GM18858 (cell line): ENCODE measurements around the gene YKT6.

Experiments used
- ATAC-seq: cut with Tn5 transposase; IDR thresholded peaks from one replicate; pipeline ENCODE4 v1.9.1; 2021; ENCODE audit not compliant: unreplicated experiment

YKT6 gene

DNA sequence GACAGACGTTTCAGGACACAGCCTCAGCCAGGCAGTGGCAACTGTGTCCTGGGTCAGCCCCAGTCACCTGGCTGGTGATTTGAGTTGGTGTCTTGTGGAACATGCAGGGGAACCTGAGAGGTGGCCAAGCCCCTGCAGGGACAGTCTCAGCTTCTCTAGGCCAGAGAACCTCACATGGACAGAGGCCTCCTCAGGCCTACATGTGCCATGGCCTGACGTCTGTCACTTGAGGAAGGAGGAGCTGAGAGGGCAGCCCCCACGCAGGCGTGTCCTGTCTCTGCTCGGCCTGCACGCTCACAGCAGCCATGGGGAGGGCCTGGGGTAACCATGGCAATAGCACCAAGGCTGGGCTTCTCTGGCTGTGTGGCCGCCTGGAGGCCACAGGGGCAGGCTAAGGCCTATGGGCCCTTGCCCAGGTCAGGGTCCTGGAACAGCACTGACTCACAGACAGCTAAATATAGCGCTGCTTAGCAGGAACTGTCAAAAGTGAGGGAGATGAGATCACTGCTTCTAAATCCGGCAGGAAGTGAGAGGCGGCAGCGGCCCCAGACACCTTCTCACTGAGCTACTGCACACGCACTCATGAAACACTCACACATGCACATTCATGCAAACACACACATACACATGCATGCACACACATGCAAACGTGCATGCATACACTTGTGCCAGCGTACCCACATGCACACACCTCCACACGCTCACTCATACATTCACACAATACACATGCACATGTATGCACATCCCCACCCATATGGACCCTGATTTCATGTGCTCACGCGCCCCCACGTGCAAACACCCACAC lies 57.0 kb downstream of the YKT6 start:
- ATAC-seq, result peak; percentile 86

DNA sequence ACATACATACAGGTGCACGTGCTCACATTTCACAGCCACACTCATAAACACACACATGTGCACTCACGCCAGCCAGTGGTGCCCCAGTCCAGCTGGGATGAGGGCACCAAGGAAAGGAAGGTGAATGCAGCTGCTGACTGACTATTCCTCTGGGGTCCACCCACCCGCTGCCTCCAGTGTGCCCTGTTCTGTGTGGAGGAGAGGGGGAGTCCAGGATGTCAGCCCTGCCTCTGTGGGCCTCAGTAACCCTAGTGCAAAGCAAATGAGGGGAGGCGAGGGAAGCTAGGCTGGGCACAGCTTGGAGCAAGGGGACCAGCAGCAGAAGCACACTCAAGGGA lies 57.6 kb downstream of the YKT6 start:
- no peak for ATAC-seq

DNA sequence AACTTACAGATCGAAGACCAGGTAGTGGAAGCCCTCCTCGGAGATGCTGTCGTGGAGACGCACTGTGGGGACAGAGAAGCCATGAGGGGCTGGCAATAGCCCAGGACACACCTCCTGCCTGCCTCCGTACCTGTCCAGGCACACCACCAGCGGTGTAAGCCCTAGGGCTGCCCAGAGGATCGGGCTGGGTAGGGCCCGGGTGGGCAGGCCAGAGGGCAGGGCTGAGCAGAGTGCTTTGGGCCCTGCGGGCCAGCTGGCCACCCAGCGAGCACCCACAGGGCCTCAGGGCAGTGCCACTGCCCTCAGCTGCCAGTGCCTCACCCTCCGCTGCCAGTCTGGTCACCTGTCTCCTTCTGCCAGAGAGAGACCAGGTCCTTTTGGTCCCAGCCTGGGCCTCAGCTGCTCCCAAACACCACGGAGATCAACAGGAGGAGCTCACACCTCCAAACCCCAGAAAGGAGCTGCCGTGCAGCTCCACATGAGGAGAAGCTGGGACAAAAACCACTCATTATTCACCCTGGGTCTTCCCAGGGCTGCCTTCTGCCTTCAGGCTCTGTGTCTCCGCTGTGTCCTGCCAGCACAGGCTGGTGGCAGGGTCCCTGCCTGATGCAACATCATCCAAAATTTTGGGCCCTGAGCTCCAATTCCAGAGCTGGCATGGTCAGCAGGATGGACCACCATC lies 58.2 kb downstream of the YKT6 start:
- no peak for ATAC-seq

- ATAC-seq, result no peak
Measured at GRCh38 chr7:44259547-44260457, 59.0 kb downstream of the YKT6 start.

- ATAC-seq, result no peak
Measured at GRCh38 chr7:44261240-44261639, 60.5 kb downstream of the YKT6 start.

- ATAC-seq, result no peak
Measured at GRCh38 chr7:44262031-44262430, 61.3 kb downstream of the YKT6 start.

DNA sequence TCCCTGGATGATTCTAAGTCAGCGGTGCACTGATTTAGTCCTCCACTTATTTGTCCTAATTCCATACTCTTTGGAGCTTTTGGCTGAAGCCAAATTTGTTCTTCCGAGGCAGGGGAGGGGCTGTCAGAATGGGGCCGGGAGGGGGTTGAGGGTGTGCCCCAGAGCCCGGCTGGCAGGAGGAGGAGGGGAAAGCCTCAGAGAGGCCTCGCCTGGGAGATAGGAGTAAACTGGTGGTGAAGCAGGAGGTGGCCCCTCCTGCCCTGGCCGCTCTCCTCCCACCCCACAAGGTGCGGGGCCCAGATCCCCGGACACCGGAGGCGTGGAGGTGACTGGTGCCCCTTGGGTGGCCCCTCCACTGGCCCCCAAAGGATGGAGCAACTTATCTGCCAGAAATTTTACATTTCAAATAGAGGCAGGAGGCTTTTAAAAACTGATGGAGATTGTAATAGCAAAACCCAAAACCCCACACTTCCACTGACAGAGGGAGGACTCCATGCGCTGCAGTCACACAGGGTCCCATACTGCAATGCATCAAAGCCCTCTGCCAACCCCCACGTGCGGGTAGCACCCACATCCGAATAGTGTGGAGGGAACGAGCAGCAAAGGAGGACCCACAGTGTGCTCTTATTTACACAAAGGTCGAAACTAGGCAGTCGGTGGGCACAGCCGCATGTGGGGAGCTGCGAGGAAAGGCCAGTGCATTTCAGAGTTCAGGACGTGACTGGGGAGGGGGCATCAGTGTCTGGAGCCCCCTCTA lies 62.7 kb downstream of the YKT6 start:
- ATAC-seq, result no peak
